HG03280 (cell line): ENCODE measurements around the gene PLK5.
"Not testable (repeated sequence)": the region's sequence is repeated elsewhere in the genome, so short reads cannot be mapped to it uniquely, and the experiment has no call there.

ENCODE experiments used
- ATAC-seq: cut with Tn5 transposase; IDR thresholded peaks from one replicate; pipeline ENCODE4 v1.9.1; 2021; ENCODE audit warnings: mild to moderate bottlenecking, moderate library complexity; ENCODE audit not compliant: unreplicated experiment

Gene PLK5

GRCh38 chr19:1524972-1525325, 1.1 kb downstream of the PLK5 start:
- no peak for ATAC-seq

GRCh38 chr19:1525343-1525742, 1.5 kb downstream of the PLK5 start:
- no peak for ATAC-seq

- no peak for ATAC-seq
Observed at GRCh38 chr19:1526066-1526778, 2.3 kb downstream of the PLK5 start.

- ATAC-seq, result no peak
Observed at GRCh38 chr19:1526979-1527649, 3.2 kb downstream of the PLK5 start.

- no peak for ATAC-seq
Observed at GRCh38 chr19:1527650-1528309, 3.9 kb downstream of the PLK5 start.

GRCh38 chr19:1528596-1529429, 4.9 kb downstream of the PLK5 start:
- ATAC-seq, result no peak

- ATAC-seq, result no peak
Observed at GRCh38 chr19:1529430-1529816, 5.5 kb downstream of the PLK5 start.

GRCh38 chr19:1530856-1531255, 7.0 kb downstream of the PLK5 start:
- not testable (repeated sequence) for ATAC-seq

GRCh38 chr19:1531587-1531986, 7.7 kb downstream of the PLK5 start:
- ATAC-seq, result no peak

GRCh38 chr19:1532003-1532402, 8.1 kb downstream of the PLK5 start:
- ATAC-seq, result no peak

GRCh38 chr19:1533510-1534150, 9.8 kb downstream of the PLK5 start:
- ATAC-seq, result no peak

- no peak for ATAC-seq
Observed at GRCh38 chr19:1534972-1535371, 11.1 kb downstream of the PLK5 start.

- not testable (repeated sequence) for ATAC-seq
Observed at GRCh38 chr19:1535699-1536098, 11.8 kb downstream of the PLK5 start.

- ATAC-seq, result no peak
Observed at GRCh38 chr19:1538978-1539377, 15.1 kb downstream of the PLK5 start.

- ATAC-seq, result not testable (repeated sequence)
Observed at GRCh38 chr19:1539749-1540148, 15.9 kb downstream of the PLK5 start.

GRCh38 chr19:1540365-1540925, 16.6 kb downstream of the PLK5 start:
- ATAC-seq, result no peak

- ATAC-seq, result no peak
Observed at GRCh38 chr19:1549332-1549945, 25.6 kb downstream of the PLK5 start.

GRCh38 chr19:1551068-1552040, 27.5 kb downstream of the PLK5 start:
- no peak for ATAC-seq

GRCh38 chr19:1553415-1553814, 29.5 kb downstream of the PLK5 start:
- ATAC-seq, result no peak
